K562 (cell line): ENCODE data around the gene STON2. TPM values are rescaled to one million over a fixed set of nuclear protein-coding genes. Genes with fewer than 3 reads are reported as not detected.

ENCODE experiments used
- CBFA2T2 ChIP-seq: fragments of 450-650 bp; conservative IDR thresholded peaks from 2 replicates; pipeline ENCODE4 v1.6.1; 2017; ENCODE audit warnings: mild to moderate bottlenecking
- CBFA2T3 ChIP-seq: fragments of 450-650 bp; IDR thresholded peaks from 2 replicates; pipeline ENCODE4 v1.6.1; 2017
- CCNT2 ChIP-seq: IDR thresholded peaks from 2 replicates; pipeline ENCODE4 v1.6.1; 2011; ENCODE audit warnings: borderline replicate concordance, low read depth, mild to moderate bottlenecking, moderate library complexity, mixed read lengths, low read length; ENCODE audit not compliant: insufficient read length; ENCODE audit errors: extremely low read depth
- CTBP1 ChIP-seq: fragments of 450-650 bp; IDR thresholded peaks from 2 replicates; pipeline ENCODE4 v1.6.1; 2016; ENCODE audit warnings: borderline replicate concordance
- CXXC5 ChIP-seq: fragments of 250-450 bp; sonication (Bioruptor Pico); IDR thresholded peaks from 2 replicates; pipeline ENCODE4 v1.8.0; 2022; ENCODE audit warnings: inconsistent platforms, mild to moderate bottlenecking, moderate library complexity
- NR1H2 ChIP-seq: sonication (generic); formaldehyde crosslinking; IDR thresholded peaks from 2 replicates; pipeline ENCODE4 v1.4.0; 2020; ENCODE audit warnings: mild to moderate bottlenecking, missing genetic modification reagents
- SAP30 ChIP-seq: fragments of 200-600 bp; sonication (generic); IDR thresholded peaks from 2 replicates; pipeline ENCODE4 v1.6.1; 2012; ENCODE audit warnings: borderline replicate concordance, low read depth, mild to moderate bottlenecking, moderate library complexity, low read length, control low read depth, inconsistent platforms; ENCODE audit not compliant: insufficient read depth, poor library complexity, severe bottlenecking
- SMARCA4 ChIP-seq: fragments of 450-650 bp; IDR thresholded peaks from 2 replicates; pipeline ENCODE4 v1.6.1; 2016
- STAT5A ChIP-seq: IDR thresholded peaks from 2 replicates; pipeline ENCODE4 v1.6.1; 2012; ENCODE audit warnings: low read length, inconsistent platforms, borderline replicate concordance
- TCF3 ChIP-seq: sonication (generic); formaldehyde crosslinking; IDR thresholded peaks from 2 replicates; pipeline ENCODE4 v1.4.0; 2020; ENCODE audit warnings: mild to moderate bottlenecking, missing genetic modification reagents
- ZBTB1 ChIP-seq: sonication (generic); formaldehyde crosslinking; IDR thresholded peaks from 2 replicates; pipeline ENCODE4 v1.8.1; 2023; ENCODE audit warnings: missing genetic modification reagents, low read depth, mild to moderate bottlenecking, borderline replicate concordance
- ZFX ChIP-seq: sonication (generic); formaldehyde crosslinking; IDR thresholded peaks from 2 replicates; pipeline ENCODE4 v1.8.0; 2022; ENCODE audit warnings: mild to moderate bottlenecking, missing genetic modification reagents, moderate library complexity
- polyA plus RNA-seq, 8 experiments: library from polyadenylated mRNA; depleted of rRNA in 4 of 8; stranded (reverse) in 5 of 8; unstranded in 3 of 8; fragments of >200 nt; fragmentation: Nextera tagmentation in 2 of 8; fragmentation: Illumina TruSeq in 1 of 8; extraction: Ambion mirVana in 2 of 8; extraction: Trizol in 1 of 8; gene quantifications; 2 replicates each; pipeline versions ENCODE4 v1.2.1 to v1.2.3, GENCODE V29; 2011 to 2014; ENCODE audit warnings: inconsistent platforms in 1 of 8, missing spikeins in 1 of 8
- total RNA-seq, 7 experiments: library from RNA; depleted of rRNA in 6 of 7; stranded (reverse); fragments of >200 nt in 6 of 7; fragmentation: Illumina TruSeq in 2 of 7; extraction: Trizol in 2 of 7; gene quantifications; 2 replicates each; pipeline versions ENCODE4 v1.2.1 to v1.2.3, GENCODE V29; 2011 to 2021; ENCODE audit warnings: low replicate concordance in 1 of 7
- TF ChIP-seq, protein P1 (sequence below): sonication (generic); formaldehyde crosslinking; IDR thresholded peaks from 2 replicates; pipeline ENCODE4 v1.4.0; 2020; ENCODE audit warnings: mild to moderate bottlenecking, missing genetic modification reagents
- TF ChIP-seq, protein P2 (sequence below), 2 experiments: fragments of 450-650 bp in 1 of 2; sonication (generic) in 1 of 2; formaldehyde crosslinking in 1 of 2; IDR thresholded peaks; 2 replicates each; pipeline versions ENCODE4 v1.7.1 to v1.9.0; 2016 to 2022; ENCODE audit warnings: inconsistent platforms in 1 of 2, mild to moderate bottlenecking in 1 of 2, missing genetic modification reagents in 1 of 2
- TF ChIP-seq, protein P3 (sequence below): sonication (generic); formaldehyde crosslinking; IDR thresholded peaks from 2 replicates; pipeline ENCODE4 v1.9.0; 2022; ENCODE audit warnings: mild to moderate bottlenecking, missing genetic modification reagents
- TF ChIP-seq, protein P4 (sequence below): sonication (generic); formaldehyde crosslinking; IDR thresholded peaks from 2 replicates; pipeline ENCODE4 v1.9.0; 2022; ENCODE audit warnings: mild to moderate bottlenecking, missing genetic modification reagents

The STON2 gene
- total and polyA plus RNA-seq, 9 of the 15 experiments (the other 6 are each of a cell fraction or from before 2014, with no cell fraction given): 7.8 to 99.3 (median 53.5) TPM

DNA sequence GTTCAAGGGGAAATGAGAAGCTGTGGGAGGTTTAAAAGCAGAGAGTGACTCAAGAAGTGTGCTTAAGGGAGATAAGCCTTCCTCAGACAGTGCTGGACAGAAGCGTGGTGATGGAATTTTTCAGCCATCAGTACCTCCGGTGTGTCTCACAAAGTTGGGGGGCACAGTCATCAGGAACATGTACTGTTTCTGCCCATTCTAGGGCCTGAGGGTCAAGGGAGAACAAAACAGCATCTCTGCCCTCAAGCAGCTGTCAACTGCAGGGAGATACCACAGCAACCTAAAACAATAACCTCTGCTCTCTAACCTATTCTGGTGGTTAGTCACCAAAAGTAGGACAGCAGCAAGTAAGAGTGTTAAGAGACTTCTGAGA is 2.0 kb upstream of the STON2 start (continued):
- TF ChIP-seq, protein P1, sequence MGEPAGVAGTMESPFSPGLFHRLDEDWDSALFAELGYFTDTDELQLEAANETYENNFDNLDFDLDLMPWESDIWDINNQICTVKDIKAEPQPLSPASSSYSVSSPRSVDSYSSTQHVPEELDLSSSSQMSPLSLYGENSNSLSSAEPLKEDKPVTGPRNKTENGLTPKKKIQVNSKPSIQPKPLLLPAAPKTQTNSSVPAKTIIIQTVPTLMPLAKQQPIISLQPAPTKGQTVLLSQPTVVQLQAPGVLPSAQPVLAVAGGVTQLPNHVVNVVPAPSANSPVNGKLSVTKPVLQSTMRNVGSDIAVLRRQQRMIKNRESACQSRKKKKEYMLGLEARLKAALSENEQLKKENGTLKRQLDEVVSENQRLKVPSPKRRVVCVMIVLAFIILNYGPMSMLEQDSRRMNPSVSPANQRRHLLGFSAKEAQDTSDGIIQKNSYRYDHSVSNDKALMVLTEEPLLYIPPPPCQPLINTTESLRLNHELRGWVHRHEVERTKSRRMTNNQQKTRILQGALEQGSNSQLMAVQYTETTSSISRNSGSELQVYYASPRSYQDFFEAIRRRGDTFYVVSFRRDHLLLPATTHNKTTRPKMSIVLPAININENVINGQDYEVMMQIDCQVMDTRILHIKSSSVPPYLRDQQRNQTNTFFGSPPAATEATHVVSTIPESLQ (CRISPR knock-in tag): no peak
- TF ChIP-seq, protein P2, sequence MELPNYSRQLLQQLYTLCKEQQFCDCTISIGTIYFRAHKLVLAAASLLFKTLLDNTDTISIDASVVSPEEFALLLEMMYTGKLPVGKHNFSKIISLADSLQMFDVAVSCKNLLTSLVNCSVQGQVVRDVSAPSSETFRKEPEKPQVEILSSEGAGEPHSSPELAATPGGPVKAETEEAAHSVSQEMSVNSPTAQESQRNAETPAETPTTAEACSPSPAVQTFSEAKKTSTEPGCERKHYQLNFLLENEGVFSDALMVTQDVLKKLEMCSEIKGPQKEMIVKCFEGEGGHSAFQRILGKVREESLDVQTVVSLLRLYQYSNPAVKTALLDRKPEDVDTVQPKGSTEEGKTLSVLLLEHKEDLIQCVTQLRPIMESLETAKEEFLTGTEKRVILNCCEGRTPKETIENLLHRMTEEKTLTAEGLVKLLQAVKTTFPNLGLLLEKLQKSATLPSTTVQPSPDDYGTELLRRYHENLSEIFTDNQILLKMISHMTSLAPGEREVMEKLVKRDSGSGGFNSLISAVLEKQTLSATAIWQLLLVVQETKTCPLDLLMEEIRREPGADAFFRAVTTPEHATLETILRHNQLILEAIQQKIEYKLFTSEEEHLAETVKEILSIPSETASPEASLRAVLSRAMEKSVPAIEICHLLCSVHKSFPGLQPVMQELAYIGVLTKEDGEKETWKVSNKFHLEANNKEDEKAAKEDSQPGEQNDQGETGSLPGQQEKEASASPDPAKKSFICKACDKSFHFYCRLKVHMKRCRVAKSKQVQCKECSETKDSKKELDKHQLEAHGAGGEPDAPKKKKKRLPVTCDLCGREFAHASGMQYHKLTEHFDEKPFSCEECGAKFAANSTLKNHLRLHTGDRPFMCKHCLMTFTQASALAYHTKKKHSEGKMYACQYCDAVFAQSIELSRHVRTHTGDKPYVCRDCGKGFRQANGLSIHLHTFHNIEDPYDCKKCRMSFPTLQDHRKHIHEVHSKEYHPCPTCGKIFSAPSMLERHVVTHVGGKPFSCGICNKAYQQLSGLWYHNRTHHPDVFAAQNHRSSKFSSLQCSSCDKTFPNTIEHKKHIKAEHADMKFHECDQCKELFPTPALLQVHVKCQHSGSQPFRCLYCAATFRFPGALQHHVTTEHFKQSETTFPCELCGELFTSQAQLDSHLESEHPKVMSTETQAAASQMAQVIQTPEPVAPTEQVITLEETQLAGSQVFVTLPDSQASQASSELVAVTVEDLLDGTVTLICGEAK (IDR thresholded peaks at IDR 0.05): no peak
- TF ChIP-seq, protein P2 (CRISPR knock-in tag; IDR thresholded peaks at IDR 0.05): no peak
- TF ChIP-seq CTBP1: peak; percentile 67; the same call in 1 of the 2 replicates
- no peak for TF ChIP-seq SAP30
- TF ChIP-seq CXXC5 (CRISPR knock-in tag): peak; percentile 33; the same call in 1 of the 2 replicates
- peak; percentile 97 for TF ChIP-seq SMARCA4
- TF ChIP-seq CBFA2T3: peak; percentile 96
- TF ChIP-seq, protein P3, sequence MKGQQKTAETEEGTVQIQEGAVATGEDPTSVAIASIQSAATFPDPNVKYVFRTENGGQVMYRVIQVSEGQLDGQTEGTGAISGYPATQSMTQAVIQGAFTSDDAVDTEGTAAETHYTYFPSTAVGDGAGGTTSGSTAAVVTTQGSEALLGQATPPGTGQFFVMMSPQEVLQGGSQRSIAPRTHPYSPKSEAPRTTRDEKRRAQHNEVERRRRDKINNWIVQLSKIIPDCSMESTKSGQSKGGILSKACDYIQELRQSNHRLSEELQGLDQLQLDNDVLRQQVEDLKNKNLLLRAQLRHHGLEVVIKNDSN (CRISPR knock-in tag): no peak
- no peak for TF ChIP-seq ZFX (CRISPR knock-in tag)
- no peak for TF ChIP-seq NR1H2 (CRISPR knock-in tag)
- peak; percentile 80 for TF ChIP-seq STAT5A
- peak; percentile 84 for TF ChIP-seq CCNT2
- TF ChIP-seq CBFA2T2: peak; percentile 90
- no peak for TF ChIP-seq ZBTB1 (CRISPR knock-in tag)
- peak; percentile 92 for TF ChIP-seq TCF3 (CRISPR knock-in tag)
- TF ChIP-seq, protein P4, sequence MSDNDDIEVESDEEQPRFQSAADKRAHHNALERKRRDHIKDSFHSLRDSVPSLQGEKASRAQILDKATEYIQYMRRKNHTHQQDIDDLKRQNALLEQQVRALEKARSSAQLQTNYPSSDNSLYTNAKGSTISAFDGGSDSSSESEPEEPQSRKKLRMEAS (CRISPR knock-in tag): 0 out of 2 replicates have a peak, but pooled peaks have one; percentile 23
